ENCODE data around the gene BSG.

- TF ChIP-seq, protein P1, sequence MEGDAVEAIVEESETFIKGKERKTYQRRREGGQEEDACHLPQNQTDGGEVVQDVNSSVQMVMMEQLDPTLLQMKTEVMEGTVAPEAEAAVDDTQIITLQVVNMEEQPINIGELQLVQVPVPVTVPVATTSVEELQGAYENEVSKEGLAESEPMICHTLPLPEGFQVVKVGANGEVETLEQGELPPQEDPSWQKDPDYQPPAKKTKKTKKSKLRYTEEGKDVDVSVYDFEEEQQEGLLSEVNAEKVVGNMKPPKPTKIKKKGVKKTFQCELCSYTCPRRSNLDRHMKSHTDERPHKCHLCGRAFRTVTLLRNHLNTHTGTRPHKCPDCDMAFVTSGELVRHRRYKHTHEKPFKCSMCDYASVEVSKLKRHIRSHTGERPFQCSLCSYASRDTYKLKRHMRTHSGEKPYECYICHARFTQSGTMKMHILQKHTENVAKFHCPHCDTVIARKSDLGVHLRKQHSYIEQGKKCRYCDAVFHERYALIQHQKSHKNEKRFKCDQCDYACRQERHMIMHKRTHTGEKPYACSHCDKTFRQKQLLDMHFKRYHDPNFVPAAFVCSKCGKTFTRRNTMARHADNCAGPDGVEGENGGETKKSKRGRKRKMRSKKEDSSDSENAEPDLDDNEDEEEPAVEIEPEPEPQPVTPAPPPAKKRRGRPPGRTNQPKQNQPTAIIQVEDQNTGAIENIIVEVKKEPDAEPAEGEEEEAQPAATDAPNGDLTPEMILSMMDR (IDR thresholded peaks at IDR 0.05; ENCODE audit: poor library complexity), result no peak
- TF ChIP-seq EZH2phosphoT487 (IDR thresholded peaks at IDR 0.05; ENCODE audit: low read depth, severe bottlenecking, unreplicated experiment), result no peak
- TF ChIP-seq EZH2 (IDR thresholded peaks at IDR 0.05; ENCODE audit: borderline replicate concordance), result no peak
Observed at GRCh38 chr19:555474-555808, 17.0 kb upstream of the BSG start.

Data from hepatocyte (in vitro differentiated cells).